HG02610 (cell line): ENCODE data around the gene KBTBD7.
A peak's percentile ranks its signal among the peaks of the same experiment; 100 is the strongest.
"Not testable (repeated sequence)": the region's sequence is repeated elsewhere in the genome, so short reads cannot be mapped to it uniquely, and the experiment has no call there.

Experiments used
- ATAC-seq: cut with Tn5 transposase; IDR thresholded peaks from one replicate; pipeline ENCODE4 v1.9.1; 2021; ENCODE audit warnings: mild to moderate bottlenecking, moderate library complexity; ENCODE audit not compliant: unreplicated experiment

Gene KBTBD7

GRCh38 chr13:41199526-41199925 lies 5.2 kb upstream of the KBTBD7 start:
- ATAC-seq: peak; percentile 87

- peak; percentile 25 for ATAC-seq
Measured at GRCh38 chr13:41199079-41199478, 4.7 kb upstream of the KBTBD7 start.

- ATAC-seq: no peak
Measured at GRCh38 chr13:41196620-41197019, 2.3 kb upstream of the KBTBD7 start.

- ATAC-seq: no peak
Measured at GRCh38 chr13:41196011-41196410, 1.6 kb upstream of the KBTBD7 start.

GRCh38 chr13:41193469-41193868 lies 900 bp downstream of the KBTBD7 start:
- no peak for ATAC-seq

GRCh38 chr13:41188584-41188983 lies 5.8 kb downstream of the KBTBD7 start:
- no peak for ATAC-seq

GRCh38 chr13:41186481-41186880 lies 7.9 kb downstream of the KBTBD7 start:
- ATAC-seq: no peak

- ATAC-seq: no peak
Measured at GRCh38 chr13:41182231-41182630, 12.1 kb downstream of the KBTBD7 start.

GRCh38 chr13:41179593-41180250 lies 14.6 kb downstream of the KBTBD7 start:
- no peak for ATAC-seq

- no peak for ATAC-seq
Measured at GRCh38 chr13:41178040-41178439, 16.3 kb downstream of the KBTBD7 start.

GRCh38 chr13:41177616-41178015 lies 16.8 kb downstream of the KBTBD7 start:
- ATAC-seq: no peak

- ATAC-seq: not testable (repeated sequence)
Measured at GRCh38 chr13:41175576-41175975, 18.8 kb downstream of the KBTBD7 start.

- no peak for ATAC-seq
Measured at GRCh38 chr13:41162151-41162550, 32.2 kb downstream of the KBTBD7 start.

- ATAC-seq: no peak
Measured at GRCh38 chr13:41159174-41159573, 35.2 kb downstream of the KBTBD7 start.

- ATAC-seq: no peak
Measured at GRCh38 chr13:41157048-41157717, 37.2 kb downstream of the KBTBD7 start.

GRCh38 chr13:41156620-41157019 lies 37.7 kb downstream of the KBTBD7 start:
- ATAC-seq: no peak

- ATAC-seq: no peak
Measured at GRCh38 chr13:41154042-41154441, 40.3 kb downstream of the KBTBD7 start.

GRCh38 chr13:41152005-41152404 lies 42.4 kb downstream of the KBTBD7 start:
- ATAC-seq: no peak

- ATAC-seq: no peak
Measured at GRCh38 chr13:41150058-41150457, 44.3 kb downstream of the KBTBD7 start.

- ATAC-seq: no peak
Measured at GRCh38 chr13:41148419-41149283, 45.7 kb downstream of the KBTBD7 start.

GRCh38 chr13:41145136-41145908 lies 49.0 kb downstream of the KBTBD7 start:
- no peak for ATAC-seq
